ENCODE results near the gene RTP5. TPM values are rescaled to one million over a fixed set of nuclear protein-coding genes. Genes with fewer than 3 reads are reported as not detected.

The RTP5 gene
- total and polyA plus RNA-seq, 10 donors, result 0.34 to 2.2 (median 0.86) TPM

- Histone ChIP-seq H3K4me3 (peak overlapping the region in 1 of 8 donors; percentile 19), H3K36me3 (peaks cover 0 to 38% (median 2%) of the 10 kb centered on the region in 6 donors), H3K27me3 (replicated peaks in 1 of 7) (no peaks in the 10 kb centered on the region), H3K4me1 (no peaks in the 10 kb centered on the region), H3K9me3 (peaks cover 0 to 18% (median 15%) of the 10 kb centered on the region in 8 donors), H3K27ac (no peak overlapping the region)
- no peak for TF ChIP-seq POLR2AphosphoS5 (IDR thresholded peaks at IDR 0.05)
- no peak for TF ChIP-seq POLR2A (IDR thresholded peaks at IDR 0.05)
- TF ChIP-seq CTCF (IDR thresholded peaks at IDR 0.05 in 8 of 11, conservative IDR thresholded peaks at IDR 0.05 in 3 of 11), result no peak
- intact Hi-C loops (cut with DNase I; ENCODE audit: low total_unique reads), result no loop called here
- DNase-seq, result peak; percentile 71
- WGBS, 5 donors, result 74 to 87% (median 86%) methylated on average over 25 to 26 of the region's 26 CpGs
These were observed 39.3 kb downstream of the RTP5 start for GRCh38 chr2:241908686-241909420.

- intact Hi-C loops (cut with DNase I; ENCODE audit: low total_unique reads), result no loop called here
- H3K9me3 ChIP-seq, result peaks cover 0 to 20% (median 15%) of the 10 kb centered on the region in 8 donors
These were observed 40.2 kb downstream of the RTP5 start for GRCh38 chr2:241909769-241910168.

GRCh38 chr2:241910604-241911520 is 41.3 kb downstream of the RTP5 start:
- H3K27ac ChIP-seq, result no peak overlapping the region
- intact Hi-C loops (cut with DNase I; ENCODE audit: low total_unique reads), result no loop called here
- H3K4me1 ChIP-seq, result no peaks in the 10 kb centered on the region
- H3K27me3 ChIP-seq (replicated peaks in 1 of 7), result no peaks in the 10 kb centered on the region
- H3K4me3 ChIP-seq, result no peak overlapping the region
- no peak for TF ChIP-seq CTCF (IDR thresholded peaks at IDR 0.05 in 8 of 11, conservative IDR thresholded peaks at IDR 0.05 in 3 of 11)
- no peak for TF ChIP-seq POLR2AphosphoS5 (IDR thresholded peaks at IDR 0.05)
- TF ChIP-seq POLR2A (IDR thresholded peaks at IDR 0.05), result no peak
- peak; percentile 23 for DNase-seq
- peaks cover 0 to 37% (median 2%) of the 10 kb centered on the region in 6 donors for H3K36me3 ChIP-seq
- H3K9me3 ChIP-seq, result peaks cover 0 to 20% (median 15%) of the 10 kb centered on the region in 8 donors
- WGBS, 5 donors, result 92 to 96% (median 93%) methylated on average over 26 of the region's 26 CpGs

More at GRCh38 chr2:241909769-241910168, 40.2 kb downstream of the RTP5 start:
- Histone ChIP-seq H3K27ac (no peak overlapping the region), H3K27me3 (replicated peaks in 1 of 7) (no peaks in the 10 kb centered on the region), H3K4me3 (no peak overlapping the region), H3K36me3 (peaks cover 0 to 41% (median 2%) of the 10 kb centered on the region in 6 donors), H3K4me1 (no peaks in the 10 kb centered on the region)
- WGBS, 5 donors, result 90 to 95% (median 93%) methylated on average over 12 of the region's 12 CpGs
- peak; percentile 30 for DNase-seq
- TF ChIP-seq POLR2AphosphoS5 (IDR thresholded peaks at IDR 0.05) (no peak), POLR2A (IDR thresholded peaks at IDR 0.05) (no peak), CTCF (IDR thresholded peaks at IDR 0.05 in 8 of 11, conservative IDR thresholded peaks at IDR 0.05 in 3 of 11) (no peak)
